ENCODE data around the gene NLK. TPM values are rescaled to one million over a fixed set of nuclear protein-coding genes. Genes with fewer than 3 reads are reported as not detected.
A peak's percentile ranks its signal among the peaks of the same experiment; 100 is the strongest.

Gene NLK
- total RNA-seq, 1 donor from 2014 or later, result 30.6 TPM

DNA sequence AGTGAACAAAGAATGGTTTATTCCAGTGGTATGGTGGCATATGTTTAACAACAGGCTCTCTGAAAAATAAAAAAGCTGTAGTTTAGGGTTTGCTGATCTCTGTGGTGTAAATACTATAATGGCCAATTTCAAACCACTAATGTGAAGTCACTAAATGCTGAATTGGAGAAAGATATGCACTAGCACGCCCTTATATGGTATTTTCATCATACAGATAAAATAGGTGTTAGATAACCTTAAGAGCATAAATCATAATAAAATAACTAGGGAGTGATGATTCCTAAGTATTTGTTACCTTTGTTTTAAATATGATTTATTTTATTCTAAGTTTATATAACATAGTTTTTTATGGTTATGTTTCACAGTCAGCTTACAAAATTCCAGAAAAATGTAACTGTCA, 17.2 kb downstream of the NLK start:
- H3K4me1 Mint-ChIP-seq (ENCODE audit: low read depth, unreplicated experiment), result peaks cover 7% of the 10 kb centered on the region

GRCh38 chr17:28065706-28066105, 23.2 kb downstream of the NLK start:
- Mint-ChIP-seq H3K36me3 (ENCODE audit: low read depth, unreplicated experiment) (peaks cover 5% of the 10 kb centered on the region), H3K4me3 (ENCODE audit: unreplicated experiment) (no peak overlapping the region), H3K27ac (ENCODE audit: unreplicated experiment) (peak overlapping the region; percentile 26), H3K9me3 (ENCODE audit: unreplicated experiment) (no peaks in the 10 kb centered on the region), H3K4me1 (ENCODE audit: low read depth, unreplicated experiment) (peaks cover 13% of the 10 kb centered on the region), H3K27me3 (ENCODE audit: low read depth, unreplicated experiment) (no peaks in the 10 kb centered on the region)
- TF ChIP-seq EZH2 (IDR thresholded peaks at IDR 0.05; ENCODE audit: insufficient read depth, low read length) (no peak), CTCF (IDR thresholded peaks at IDR 0.05; ENCODE audit: insufficient read depth, low read depth, low read length) (no peak)
- no peaks in the 10 kb centered on the region for H3K9me3 ChIP-seq (ENCODE audit: insufficient read depth, low read depth, low read length)
- H3K27ac ChIP-seq (ENCODE audit: low read depth, low read length), result no peak overlapping the region
- H4K20me1 ChIP-seq (ENCODE audit: insufficient read depth, low read length), result peaks cover 62% of the 10 kb centered on the region
- DNase-seq (ENCODE audit: low read depth) (peak; percentile 25), FAIRE-seq (no peak)
- no peak overlapping the region for H3K4me3 ChIP-seq (ENCODE audit: insufficient read depth, low read depth, low read length)
- H3K79me2 ChIP-seq (ENCODE audit: insufficient read depth, low read length), result peaks cover 91% of the 10 kb centered on the region
- H3K9ac ChIP-seq (ENCODE audit: low read length), result no peak overlapping the region
- H2AFZ ChIP-seq (ENCODE audit: low read depth, low read length), result no peak overlapping the region
- peak overlapping the region; percentile 4 for H3K4me2 ChIP-seq (ENCODE audit: low read length)
- H3K4me1 ChIP-seq (ENCODE audit: insufficient read depth, low read length), result no peaks in the 10 kb centered on the region
- H3K36me3 ChIP-seq (ENCODE audit: insufficient read depth, low read length), result no peaks in the 10 kb centered on the region
- H3K27me3 ChIP-seq (ENCODE audit: insufficient read depth, low read length), result no peaks in the 10 kb centered on the region

More for the DNA sequence above, 17.2 kb downstream of the NLK start:
- Histone ChIP-seq H4K20me1 (ENCODE audit: insufficient read depth, low read length) (peaks cover 80% of the 10 kb centered on the region), H3K9ac (ENCODE audit: low read length) (no peak overlapping the region), H2AFZ (ENCODE audit: low read depth, low read length) (no peak overlapping the region), H3K27me3 (ENCODE audit: insufficient read depth, low read length) (no peaks in the 10 kb centered on the region), H3K27ac (ENCODE audit: low read depth, low read length) (no peak overlapping the region), H3K36me3 (ENCODE audit: insufficient read depth, low read length) (no peaks in the 10 kb centered on the region), H3K4me2 (ENCODE audit: low read length) (no peak overlapping the region), H3K4me3 (ENCODE audit: insufficient read depth, low read depth, low read length) (no peak overlapping the region), H3K4me1 (ENCODE audit: insufficient read depth, low read length) (peaks cover 5% of the 10 kb centered on the region), H3K79me2 (ENCODE audit: insufficient read depth, low read length) (peaks cover 96% of the 10 kb centered on the region), H3K9me3 (ENCODE audit: insufficient read depth, low read depth, low read length) (no peaks in the 10 kb centered on the region)
- DNase-seq (ENCODE audit: low read depth) (no peak), FAIRE-seq (no peak)
- H3K4me3 Mint-ChIP-seq (ENCODE audit: unreplicated experiment), result no peak overlapping the region
- peaks cover 5% of the 10 kb centered on the region for H3K36me3 Mint-ChIP-seq (ENCODE audit: low read depth, unreplicated experiment)
- H3K9me3 Mint-ChIP-seq (ENCODE audit: unreplicated experiment), result no peaks in the 10 kb centered on the region
- H3K27me3 Mint-ChIP-seq (ENCODE audit: low read depth, unreplicated experiment), result no peaks in the 10 kb centered on the region
- H3K27ac Mint-ChIP-seq (ENCODE audit: unreplicated experiment), result no peak overlapping the region
- TF ChIP-seq EZH2 (IDR thresholded peaks at IDR 0.05; ENCODE audit: insufficient read depth, low read length), result no peak
- no peak for TF ChIP-seq CTCF (IDR thresholded peaks at IDR 0.05; ENCODE audit: insufficient read depth, low read depth, low read length)

GRCh38 chr17:28069061-28069460, 26.6 kb downstream of the NLK start:
- Histone ChIP-seq H3K27me3 (ENCODE audit: insufficient read depth, low read length) (no peaks in the 10 kb centered on the region), H3K79me2 (ENCODE audit: insufficient read depth, low read length) (peaks cover 93% of the 10 kb centered on the region), H2AFZ (ENCODE audit: low read depth, low read length) (no peak overlapping the region), H3K27ac (ENCODE audit: low read depth, low read length) (no peak overlapping the region), H3K9ac (ENCODE audit: low read length) (no peak overlapping the region), H3K36me3 (ENCODE audit: insufficient read depth, low read length) (no peaks in the 10 kb centered on the region), H3K9me3 (ENCODE audit: insufficient read depth, low read depth, low read length) (no peaks in the 10 kb centered on the region), H3K4me1 (ENCODE audit: insufficient read depth, low read length) (no peaks in the 10 kb centered on the region), H3K4me3 (ENCODE audit: insufficient read depth, low read depth, low read length) (no peak overlapping the region), H4K20me1 (ENCODE audit: insufficient read depth, low read length) (peaks cover 64% of the 10 kb centered on the region), H3K4me2 (ENCODE audit: low read length) (no peak overlapping the region)
- FAIRE-seq (no peak), DNase-seq (ENCODE audit: low read depth) (no peak)
- H3K9me3 Mint-ChIP-seq (ENCODE audit: unreplicated experiment), result no peaks in the 10 kb centered on the region
- TF ChIP-seq CTCF (IDR thresholded peaks at IDR 0.05; ENCODE audit: insufficient read depth, low read depth, low read length) (no peak), EZH2 (IDR thresholded peaks at IDR 0.05; ENCODE audit: insufficient read depth, low read length) (no peak)
- no peak overlapping the region for H3K27ac Mint-ChIP-seq (ENCODE audit: unreplicated experiment)
- no peak overlapping the region for H3K4me3 Mint-ChIP-seq (ENCODE audit: unreplicated experiment)
- peaks cover 16% of the 10 kb centered on the region for H3K4me1 Mint-ChIP-seq (ENCODE audit: low read depth, unreplicated experiment)
- H3K27me3 Mint-ChIP-seq (ENCODE audit: low read depth, unreplicated experiment), result no peaks in the 10 kb centered on the region
- H3K36me3 Mint-ChIP-seq (ENCODE audit: low read depth, unreplicated experiment), result peaks cover 5% of the 10 kb centered on the region

All from astrocyte (in vitro differentiated cells and primary cell).